A549 (cell line): ENCODE measurements around the gene B3GNT3. TPM values are rescaled to one million over a fixed set of nuclear protein-coding genes. Genes with fewer than 3 reads are reported as not detected.

Experiments
- ATAC-seq, 2 experiments: fragments of 200-7000 bp in 1 of 2; fragments of >200 bp in 1 of 2; cut with Nextera tagmentation in 1 of 2; cut with Tn5 transposase in 1 of 2; 3 replicates each; pipeline versions ENCODE4 v1.8.0 to v1.9.1; 2018 to 2020; ENCODE audit warnings: mild to moderate bottlenecking in 1 of 2, moderate library complexity in 1 of 2
- CTCF ChIA-PET: fragments of 300-600 bp; sonication (Branson Sonifier 250); formaldehyde crosslinking; extraction: SDS; loops from one replicate; lab custom pipeline; 2021; ENCODE audit warnings: antibody characterized with exemption, inconsistent platforms; lab: Yijun Ruan, JAX
- POLR2A ChIA-PET: fragments of 350-600 bp; formaldehyde crosslinking; extraction: SDS; loops from one replicate; lab custom pipeline; 2021; ENCODE audit warnings: antibody characterized with exemption, inconsistent platforms; lab: Yijun Ruan, JAX
- DNase-seq, 2 experiments: peaks; one replicate each; pipeline versions ENCODE4 v3.0.0 to v3.0.0-alpha.2; 2011 to 2016; ENCODE audit warnings: low read depth in 1 of 2, low spot score in 1 of 2
- FAIRE-seq: peaks from 2 replicates; lab custom pipeline; 2011; peaks lifted over from hg19 to GRCh38; lab: Jason Lieb, UNC
- H3K27ac ChIP-seq, 2 experiments: fragments of >200 bp; sonication (Bioruptor Twin); formaldehyde crosslinking; 3 replicates each; pipeline ENCODE4 v1.5.1; 2016 to 2017
- H3K4me1 ChIP-seq: fragments of >200 bp; sonication (Bioruptor Twin); formaldehyde crosslinking; 3 replicates; pipeline ENCODE4 v1.6.1; 2016
- H3K4me2 ChIP-seq: fragments of >200 bp; sonication (Bioruptor Twin); formaldehyde crosslinking; 3 replicates; pipeline ENCODE4 v1.6.1; 2016
- H3K4me3 ChIP-seq: fragments of >200 bp; sonication (Bioruptor Twin); formaldehyde crosslinking; 3 replicates; pipeline ENCODE4 v1.5.1; 2016
- H3K9me3 ChIP-seq: fragments of >200 bp; sonication (Bioruptor Twin); formaldehyde crosslinking; 3 replicates; pipeline ENCODE4 v1.6.1; 2016
- BHLHE40 ChIP-seq: IDR thresholded peaks from 2 replicates; pipeline ENCODE4 v1.6.1; 2012; ENCODE audit warnings: low read depth, low read length, inconsistent platforms
- CBX2 ChIP-seq: fragments of 200-600 bp; sonication (generic); IDR thresholded peaks from 2 replicates; pipeline ENCODE4 v1.6.1; 2016; ENCODE audit warnings: low read depth, mild to moderate bottlenecking, borderline replicate concordance
- CEBPB ChIP-seq, 2 experiments: fragments of >200 bp in 1 of 2; sonication (Bioruptor Twin) in 1 of 2; formaldehyde crosslinking in 1 of 2; IDR thresholded peaks; 2 replicates each; pipeline ENCODE4 v1.6.1; 2012 to 2016
- CHD2 ChIP-seq: fragments of 150-350 bp; IDR thresholded peaks from 2 replicates; pipeline ENCODE4 v1.6.1; 2014; ENCODE audit warnings: low read length; ENCODE audit not compliant: partially characterized antibody
- CHD4 ChIP-seq: fragments of 200-600 bp; sonication (generic); IDR thresholded peaks from 2 replicates; pipeline ENCODE4 v1.6.1; 2016; ENCODE audit warnings: antibody characterized with exemption, mild to moderate bottlenecking, borderline replicate concordance
- E2F6 ChIP-seq: IDR thresholded peaks from 2 replicates; pipeline ENCODE4 v1.6.1; 2012; ENCODE audit warnings: low read depth, borderline replicate concordance
- EHF ChIP-seq: fragments of 250-450 bp; sonication (Bioruptor Pico); IDR thresholded peaks from 2 replicates; pipeline ENCODE4 v1.5.0; 2020; ENCODE audit warnings: mild to moderate bottlenecking
- EP300 ChIP-seq, 2 experiments: fragments of >200 bp; sonication (Bioruptor Twin); formaldehyde crosslinking; IDR thresholded peaks; 2 replicates in 1 of 2; 3 replicates in 1 of 2; pipeline ENCODE4 v1.6.1; 2016 to 2017
- FOXS1 ChIP-seq: fragments of 250-450 bp; sonication (Bioruptor Pico); IDR thresholded peaks from 2 replicates; pipeline ENCODE4 v1.5.0; 2020; ENCODE audit warnings: mild to moderate bottlenecking, moderate library complexity
- GATA3 ChIP-seq: IDR thresholded peaks from 2 replicates; pipeline ENCODE4 v1.6.1; 2012; ENCODE audit warnings: borderline replicate concordance
- HOXB5 ChIP-seq: fragments of 250-450 bp; sonication (Bioruptor Pico); IDR thresholded peaks from 2 replicates; pipeline ENCODE4 v1.5.0; 2020; ENCODE audit warnings: mild to moderate bottlenecking, moderate library complexity
- JUNB ChIP-seq: fragments of >200 bp; sonication (Bioruptor Twin); formaldehyde crosslinking; IDR thresholded peaks from 2 replicates; pipeline ENCODE4 v1.6.1; 2016
- KDM5A ChIP-seq: fragments of 200-600 bp; sonication (generic); IDR thresholded peaks from 2 replicates; pipeline ENCODE4 v1.6.1; 2016; ENCODE audit warnings: antibody characterized with exemption, mild to moderate bottlenecking
- NPAS2 ChIP-seq: fragments of 250-450 bp; sonication (Bioruptor Pico); IDR thresholded peaks from 2 replicates; pipeline ENCODE4 v1.8.0; 2022; ENCODE audit warnings: mild to moderate bottlenecking, moderate library complexity, borderline replicate concordance
- NR3C1 ChIP-seq: fragments of >200 bp; sonication (Bioruptor Twin); formaldehyde crosslinking; IDR thresholded peaks from 3 replicates; pipeline ENCODE4 v1.6.1; 2017
- PBX3 ChIP-seq: IDR thresholded peaks from 2 replicates; pipeline ENCODE4 v1.6.1; 2012
- POLR2A ChIP-seq: IDR thresholded peaks from 2 replicates; pipeline ENCODE4 v1.6.1; 2012; ENCODE audit warnings: mild to moderate bottlenecking, low read length
- POLR2AphosphoS2 ChIP-seq: conservative IDR thresholded peaks from 2 replicates; pipeline ENCODE4 v1.6.1; 2012; ENCODE audit warnings: low read length, improper control_type of control experiment, inconsistent platforms
- RFX5 ChIP-seq: fragments of 450-650 bp; IDR thresholded peaks from 2 replicates; pipeline ENCODE4 v1.7.1; 2014; ENCODE audit warnings: antibody characterized with exemption, mild to moderate bottlenecking, moderate library complexity
- RNF2 ChIP-seq: fragments of 200-600 bp; sonication (generic); IDR thresholded peaks from 2 replicates; pipeline ENCODE4 v1.6.1; 2016; ENCODE audit warnings: low read depth, mild to moderate bottlenecking, antibody characterized with exemption, moderate library complexity, borderline replicate concordance
- SMC3 ChIP-seq: fragments of >200 bp; sonication (Bioruptor Twin); formaldehyde crosslinking; IDR thresholded peaks from 3 replicates; pipeline ENCODE4 v1.6.1; 2018; ENCODE audit warnings: inconsistent platforms
- SREBF2 ChIP-seq: fragments of 450-650 bp; IDR thresholded peaks from 2 replicates; pipeline ENCODE4 v1.6.1; 2014; ENCODE audit warnings: mild to moderate bottlenecking, moderate library complexity
- ZC3H11A ChIP-seq: fragments of 450-650 bp; IDR thresholded peaks from 2 replicates; pipeline ENCODE4 v1.6.1; 2014; ENCODE audit warnings: antibody characterized with exemption, mild to moderate bottlenecking
- ZNF302 ChIP-seq: fragments of 250-450 bp; sonication (Bioruptor Pico); IDR thresholded peaks from 2 replicates; pipeline ENCODE4 v1.9.0; 2021; ENCODE audit warnings: inconsistent platforms, mild to moderate bottlenecking, moderate library complexity
- ZSCAN20 ChIP-seq: fragments of 250-450 bp; sonication (Bioruptor Pico); IDR thresholded peaks from 2 replicates; pipeline ENCODE4 v1.8.0; 2022; ENCODE audit warnings: mild to moderate bottlenecking, moderate library complexity
- WGBS: methylation state at CpG from one replicate; pipeline ENCODE4 v1.1.6; 2017; ENCODE audit errors: missing lambda C conversion rate; 5-methylcytosine and 5-hydroxymethylcytosine counted together
- polyA plus RNA-seq, 4 experiments: library from polyadenylated mRNA; depleted of rRNA in 3 of 4; stranded (reverse); fragments of >200 nt; fragmentation: RNase III in 1 of 4; extraction: RNeasy Plus Mini Kit Qiagen cat#74134 plus additional on column Dnase treatment in 1 of 4; gene quantifications; 2 replicates in 3 of 4; 3 replicates in 1 of 4; pipeline ENCODE4 v1.2.3, GENCODE V29; 2011 to 2017
- TF ChIP-seq, protein P1 (sequence below): fragments of 150-350 bp; IDR thresholded peaks from 2 replicates; pipeline ENCODE4 v1.6.1; 2014; ENCODE audit warnings: low read depth, mild to moderate bottlenecking, low read length
- TF ChIP-seq, protein P2 (sequence below): fragments of >200 bp; sonication (Bioruptor Twin); formaldehyde crosslinking; IDR thresholded peaks from 3 replicates; pipeline ENCODE4 v1.6.1; 2016
- TF ChIP-seq, protein P3 (sequence below): fragments of >200 bp; sonication (Bioruptor Twin); formaldehyde crosslinking; IDR thresholded peaks from 3 replicates; pipeline ENCODE4 v1.5.1; 2016
- TF ChIP-seq, protein P4 (sequence below): fragments of 450-650 bp; IDR thresholded peaks from 2 replicates; pipeline ENCODE4 v1.6.1; 2014; ENCODE audit warnings: antibody characterized with exemption
- TF ChIP-seq, protein P5 (sequence below): IDR thresholded peaks from 2 replicates; pipeline ENCODE4 v1.6.1; 2012

B3GNT3 gene
- polyA plus RNA-seq, 2 of the 4 experiments (the other 2 are of a cell fraction), result 2.4 to 2.7 TPM

DNA sequence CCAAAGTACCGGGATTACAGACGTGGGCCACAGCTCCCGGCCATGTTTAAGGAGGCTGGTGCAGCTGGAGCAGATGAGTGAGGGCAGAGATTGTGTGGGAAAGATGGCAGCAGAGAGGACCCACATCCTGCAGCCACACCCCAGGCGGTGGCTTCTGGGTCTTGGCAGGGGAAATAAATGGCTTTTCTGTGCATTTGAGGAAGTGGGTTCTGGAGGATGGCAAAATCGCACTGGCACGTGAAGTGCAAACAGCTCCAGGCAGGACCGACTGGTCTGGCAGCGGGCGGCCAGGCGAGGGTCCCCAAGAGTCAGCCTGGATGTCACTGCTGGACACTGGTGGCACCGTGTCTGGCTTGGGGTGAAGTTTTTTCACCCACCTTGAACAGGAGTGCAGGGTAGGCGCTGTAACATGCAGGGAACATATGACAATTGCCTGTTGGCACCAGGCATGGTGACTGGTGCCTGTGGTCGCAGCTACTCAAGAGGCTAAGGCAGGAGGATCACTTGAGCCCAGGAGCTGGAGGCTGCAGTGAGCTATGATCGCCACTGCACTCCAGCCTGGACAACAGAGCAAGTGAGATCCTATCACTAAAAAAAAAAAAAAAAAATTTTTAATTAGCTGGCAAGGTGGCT, 8.4 kb downstream of the B3GNT3 start:
- H3K4me1 ChIP-seq, result peaks cover 1% of the 10 kb centered on the region
- FAIRE-seq (no peak), ATAC-seq (no peak), DNase-seq (no peak)
- H3K4me3 ChIP-seq, result no peak overlapping the region
- no peak overlapping the region for H3K4me2 ChIP-seq
- no peak for TF ChIP-seq CHD2
- TF ChIP-seq NR3C1, result no peak
- TF ChIP-seq PBX3, result no peak
- no peak for TF ChIP-seq ZSCAN20 (CRISPR knock-in tag)
- TF ChIP-seq POLR2AphosphoS2, result no peak
- no peak for TF ChIP-seq JUNB
- no peak for TF ChIP-seq ZNF302 (CRISPR knock-in tag)
- no peak for TF ChIP-seq CHD4
- no peak for TF ChIP-seq BHLHE40
- no peak for TF ChIP-seq POLR2A
- no peak for TF ChIP-seq NPAS2 (CRISPR knock-in tag)
- TF ChIP-seq, protein P1, sequence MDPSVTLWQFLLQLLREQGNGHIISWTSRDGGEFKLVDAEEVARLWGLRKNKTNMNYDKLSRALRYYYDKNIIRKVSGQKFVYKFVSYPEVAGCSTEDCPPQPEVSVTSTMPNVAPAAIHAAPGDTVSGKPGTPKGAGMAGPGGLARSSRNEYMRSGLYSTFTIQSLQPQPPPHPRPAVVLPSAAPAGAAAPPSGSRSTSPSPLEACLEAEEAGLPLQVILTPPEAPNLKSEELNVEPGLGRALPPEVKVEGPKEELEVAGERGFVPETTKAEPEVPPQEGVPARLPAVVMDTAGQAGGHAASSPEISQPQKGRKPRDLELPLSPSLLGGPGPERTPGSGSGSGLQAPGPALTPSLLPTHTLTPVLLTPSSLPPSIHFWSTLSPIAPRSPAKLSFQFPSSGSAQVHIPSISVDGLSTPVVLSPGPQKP, result no peak
- no peaks in the 10 kb centered on the region for H3K9me3 ChIP-seq
- ChIA-PET POLR2A (interaction anchor here (0.6 kb wide), 1 partner anchor 50 kb away, joined by 3 read pairs; no protein-coding TSS in a partner anchor), CTCF (interaction anchor here (0.6 kb wide), 1 partner anchor 24 kb away, joined by 3 read pairs; no protein-coding TSS in a partner anchor)
- no peak overlapping the region for H3K27ac ChIP-seq
- 76% methylated on average over 14 of the region's 14 CpGs for WGBS

DNA sequence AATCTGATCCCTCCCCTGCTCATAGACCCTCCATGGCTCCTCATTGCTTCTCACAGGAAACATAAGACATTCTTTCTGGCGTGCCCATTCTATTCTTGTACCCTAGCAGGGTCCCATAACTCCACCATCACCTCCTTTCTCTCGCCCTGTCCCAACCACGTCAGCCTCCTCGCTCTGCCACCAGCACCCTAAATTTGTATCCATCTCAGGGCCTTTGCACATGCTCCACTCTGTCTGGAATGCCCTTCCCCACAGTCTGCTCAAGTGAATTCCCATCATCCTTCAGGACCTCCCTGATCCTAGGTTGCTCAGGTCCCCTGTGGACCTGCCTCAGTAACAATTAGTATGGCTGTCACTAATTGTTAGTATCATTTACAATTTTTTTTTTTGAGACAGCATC, 10.5 kb downstream of the B3GNT3 start:
- no peak for DNase-seq
- no peak for FAIRE-seq
- no peak for ATAC-seq
- 95% methylated on average over 4 of the region's 4 CpGs for WGBS
- Histone ChIP-seq H3K4me2 (no peak overlapping the region), H3K4me1 (no peaks in the 10 kb centered on the region), H3K9me3 (no peaks in the 10 kb centered on the region), H3K27ac (no peak overlapping the region), H3K4me3 (no peak overlapping the region)
- ChIA-PET CTCF (interaction anchor here (0.6 to 1.9 kb wide), 2 partner anchors 11 to 347 kb away, joined by 3 to 8 read pairs; partner anchors contain the start of gene B3GNT3), POLR2A (no interaction called here)
- TF ChIP-seq E2F6, result no peak
- no peak for TF ChIP-seq RNF2
- no peak for TF ChIP-seq EHF (CRISPR knock-in tag)
- TF ChIP-seq CEBPB (IDR thresholded peaks at IDR 0.05), result no peak
- TF ChIP-seq GATA3, result no peak
- TF ChIP-seq, protein P2, sequence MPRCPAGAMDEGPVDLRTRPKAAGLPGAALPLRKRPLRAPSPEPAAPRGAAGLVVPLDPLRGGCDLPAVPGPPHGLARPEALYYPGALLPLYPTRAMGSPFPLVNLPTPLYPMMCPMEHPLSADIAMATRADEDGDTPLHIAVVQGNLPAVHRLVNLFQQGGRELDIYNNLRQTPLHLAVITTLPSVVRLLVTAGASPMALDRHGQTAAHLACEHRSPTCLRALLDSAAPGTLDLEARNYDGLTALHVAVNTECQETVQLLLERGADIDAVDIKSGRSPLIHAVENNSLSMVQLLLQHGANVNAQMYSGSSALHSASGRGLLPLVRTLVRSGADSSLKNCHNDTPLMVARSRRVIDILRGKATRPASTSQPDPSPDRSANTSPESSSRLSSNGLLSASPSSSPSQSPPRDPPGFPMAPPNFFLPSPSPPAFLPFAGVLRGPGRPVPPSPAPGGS, result no peak
- TF ChIP-seq, protein P3, sequence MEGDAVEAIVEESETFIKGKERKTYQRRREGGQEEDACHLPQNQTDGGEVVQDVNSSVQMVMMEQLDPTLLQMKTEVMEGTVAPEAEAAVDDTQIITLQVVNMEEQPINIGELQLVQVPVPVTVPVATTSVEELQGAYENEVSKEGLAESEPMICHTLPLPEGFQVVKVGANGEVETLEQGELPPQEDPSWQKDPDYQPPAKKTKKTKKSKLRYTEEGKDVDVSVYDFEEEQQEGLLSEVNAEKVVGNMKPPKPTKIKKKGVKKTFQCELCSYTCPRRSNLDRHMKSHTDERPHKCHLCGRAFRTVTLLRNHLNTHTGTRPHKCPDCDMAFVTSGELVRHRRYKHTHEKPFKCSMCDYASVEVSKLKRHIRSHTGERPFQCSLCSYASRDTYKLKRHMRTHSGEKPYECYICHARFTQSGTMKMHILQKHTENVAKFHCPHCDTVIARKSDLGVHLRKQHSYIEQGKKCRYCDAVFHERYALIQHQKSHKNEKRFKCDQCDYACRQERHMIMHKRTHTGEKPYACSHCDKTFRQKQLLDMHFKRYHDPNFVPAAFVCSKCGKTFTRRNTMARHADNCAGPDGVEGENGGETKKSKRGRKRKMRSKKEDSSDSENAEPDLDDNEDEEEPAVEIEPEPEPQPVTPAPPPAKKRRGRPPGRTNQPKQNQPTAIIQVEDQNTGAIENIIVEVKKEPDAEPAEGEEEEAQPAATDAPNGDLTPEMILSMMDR, result no peak
- no peak for TF ChIP-seq SMC3
- TF ChIP-seq, protein P4, sequence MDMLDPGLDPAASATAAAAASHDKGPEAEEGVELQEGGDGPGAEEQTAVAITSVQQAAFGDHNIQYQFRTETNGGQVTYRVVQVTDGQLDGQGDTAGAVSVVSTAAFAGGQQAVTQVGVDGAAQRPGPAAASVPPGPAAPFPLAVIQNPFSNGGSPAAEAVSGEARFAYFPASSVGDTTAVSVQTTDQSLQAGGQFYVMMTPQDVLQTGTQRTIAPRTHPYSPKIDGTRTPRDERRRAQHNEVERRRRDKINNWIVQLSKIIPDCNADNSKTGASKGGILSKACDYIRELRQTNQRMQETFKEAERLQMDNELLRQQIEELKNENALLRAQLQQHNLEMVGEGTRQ, result no peak
- TF ChIP-seq KDM5A, result no peak
- no peak for TF ChIP-seq ZC3H11A
- TF ChIP-seq HOXB5, result no peak
- no peak for TF ChIP-seq RFX5
- no peak for TF ChIP-seq CBX2
- no peak for TF ChIP-seq EP300 (IDR thresholded peaks at IDR 0.05)
- no peak for TF ChIP-seq SREBF2
- TF ChIP-seq PBX3, result no peak
- no peak for TF ChIP-seq FOXS1 (CRISPR knock-in tag)
- TF ChIP-seq, protein P5, sequence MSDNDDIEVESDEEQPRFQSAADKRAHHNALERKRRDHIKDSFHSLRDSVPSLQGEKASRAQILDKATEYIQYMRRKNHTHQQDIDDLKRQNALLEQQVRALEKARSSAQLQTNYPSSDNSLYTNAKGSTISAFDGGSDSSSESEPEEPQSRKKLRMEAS, result no peak
